Parathyroid adenoma (tissue), 2 donors: Measurements from ENCODE around the gene BAIAP3.

ENCODE experiments used
- H2AFZ ChIP-seq: fragments of 300-600 bp; sonication (generic); one replicate; pipeline ENCODE4 v1.7.0; 2017; ENCODE audit warnings: antibody characterized with exemption, mild to moderate bottlenecking
- H3K27ac ChIP-seq: fragments of 300-600 bp; sonication (generic); one replicate; pipeline ENCODE4 v1.7.0; 2017
- H3K27me3 ChIP-seq: fragments of 300-600 bp; sonication (generic); one replicate; pipeline ENCODE4 v1.7.0; 2017; ENCODE audit warnings: low read length; ENCODE audit not compliant: control insufficient read depth, insufficient read depth
- H3K36me3 ChIP-seq: fragments of 300-600 bp; sonication (generic); one replicate; pipeline ENCODE4 v1.7.0; 2017; ENCODE audit warnings: low read length; ENCODE audit not compliant: control insufficient read depth, insufficient read depth
- H3K4me1 ChIP-seq: fragments of 300-600 bp; sonication (generic); one replicate; pipeline ENCODE4 v1.7.0; 2017; ENCODE audit warnings: control low read depth
- H3K4me2 ChIP-seq: fragments of 300-600 bp; sonication (generic); one replicate; pipeline ENCODE4 v1.7.0; 2017; ENCODE audit warnings: low read length
- H3K4me3 ChIP-seq: fragments of 300-600 bp; sonication (generic); one replicate; pipeline ENCODE4 v1.7.0; 2017; ENCODE audit warnings: low read depth, low read length
- H3K79me2 ChIP-seq: fragments of 300-600 bp; sonication (generic); one replicate; pipeline ENCODE4 v1.7.0; 2017; ENCODE audit warnings: control low read depth
- H3K9ac ChIP-seq: fragments of 300-600 bp; sonication (generic); one replicate; pipeline ENCODE4 v1.7.0; 2017; ENCODE audit warnings: mild to moderate bottlenecking
- H3K9me3 ChIP-seq: fragments of 300-600 bp; sonication (generic); one replicate; pipeline ENCODE4 v1.7.0; 2017; ENCODE audit warnings: low read length; ENCODE audit not compliant: control insufficient read depth
- CTCF ChIP-seq: fragments of 300-600 bp; sonication (generic); IDR thresholded peaks from one replicate; pipeline ENCODE4 v1.7.0; 2017; ENCODE audit warnings: antibody characterized with exemption, mild to moderate bottlenecking
- donor health status: primary hyperparathyroidism.

Gene BAIAP3

GRCh38 chr16:1340730-1341494 is 7.5 kb downstream of the BAIAP3 start:
- no peaks in the 10 kb centered on the region for H3K79me2 ChIP-seq
- TF ChIP-seq CTCF = no peak
- no peak overlapping the region for H3K9ac ChIP-seq
- no peaks in the 10 kb centered on the region for H3K9me3 ChIP-seq
- no peaks in the 10 kb centered on the region for H3K36me3 ChIP-seq
- no peaks in the 10 kb centered on the region for H3K27me3 ChIP-seq
- peaks cover 6% of the 10 kb centered on the region for H3K4me1 ChIP-seq
- no peak overlapping the region for H3K4me2 ChIP-seq
- no peak overlapping the region for H3K4me3 ChIP-seq
- no peak overlapping the region for H2AFZ ChIP-seq
- no peak overlapping the region for H3K27ac ChIP-seq

GRCh38 chr16:1341495-1342420 is 8.3 kb downstream of the BAIAP3 start:
- Histone ChIP-seq H3K27ac (no peak overlapping the region), H3K27me3 (no peaks in the 10 kb centered on the region), H3K79me2 (no peaks in the 10 kb centered on the region), H3K9ac (no peak overlapping the region), H3K4me3 (no peak overlapping the region), H3K9me3 (no peaks in the 10 kb centered on the region), H3K4me1 (peaks cover 6% of the 10 kb centered on the region), H2AFZ (no peak overlapping the region), H3K4me2 (no peak overlapping the region), H3K36me3 (no peaks in the 10 kb centered on the region)
- TF ChIP-seq CTCF = no peak

- H3K4me3 ChIP-seq = no peak overlapping the region
- no peaks in the 10 kb centered on the region for H3K79me2 ChIP-seq
- no peaks in the 10 kb centered on the region for H3K27me3 ChIP-seq
- no peak overlapping the region for H3K9ac ChIP-seq
- peak overlapping the region; percentile 54 for H3K4me2 ChIP-seq
- peaks cover 6% of the 10 kb centered on the region for H3K4me1 ChIP-seq
- H2AFZ ChIP-seq = peak overlapping the region; percentile 28
- no peak overlapping the region for H3K27ac ChIP-seq
- no peaks in the 10 kb centered on the region for H3K9me3 ChIP-seq
- H3K36me3 ChIP-seq = no peaks in the 10 kb centered on the region
- TF ChIP-seq CTCF = no peak
Observed at GRCh38 chr16:1342526-1343427, 9.3 kb downstream of the BAIAP3 start.

- Histone ChIP-seq H3K4me2 (no peak overlapping the region), H3K27me3 (no peaks in the 10 kb centered on the region), H3K4me3 (no peak overlapping the region), H3K9me3 (no peaks in the 10 kb centered on the region), H2AFZ (no peak overlapping the region), H3K4me1 (peaks cover 6% of the 10 kb centered on the region), H3K79me2 (no peaks in the 10 kb centered on the region), H3K27ac (no peak overlapping the region), H3K9ac (no peak overlapping the region), H3K36me3 (no peaks in the 10 kb centered on the region)
- TF ChIP-seq CTCF = no peak
Observed at GRCh38 chr16:1343428-1344242, 10.2 kb downstream of the BAIAP3 start.
